8988T (cell line): Measurements from ENCODE around the gene KRTAP5-9.
A peak's percentile ranks its signal among the peaks of the same experiment; 100 is the strongest.
"Not testable (repeated sequence)": the region's sequence is repeated elsewhere in the genome, so short reads cannot be mapped to it uniquely, and the experiment has no call there.

ENCODE experiments used
- DNase-seq: peaks from one replicate; pipeline ENCODE4 v3.0.0; 2011

KRTAP5-9 gene

GRCh38 chr11:71563406-71563805 is 15.2 kb downstream of the KRTAP5-9 start:
- DNase-seq = peak; percentile 61

GRCh38 chr11:71564430-71564829 is 16.2 kb downstream of the KRTAP5-9 start:
- DNase-seq = no peak

GRCh38 chr11:71565263-71565662 is 17.0 kb downstream of the KRTAP5-9 start, which contains the start of gene KRTAP5-10:
KRTAP5-10 (plus strand) TSS chr11:71565563; CDS start chr11:71565588, 25 bp downstream.
- DNase-seq = no peak

- no peak for DNase-seq
Observed at GRCh38 chr11:71566081-71566620, 17.9 kb downstream of the KRTAP5-9 start.

- DNase-seq = not testable (repeated sequence)
Observed at GRCh38 chr11:71566626-71567599, 18.7 kb downstream of the KRTAP5-9 start.

- not testable (repeated sequence) for DNase-seq
Observed at GRCh38 chr11:71567633-71568032, 19.4 kb downstream of the KRTAP5-9 start.

- DNase-seq = no peak
Observed at GRCh38 chr11:71568704-71569349, 20.6 kb downstream of the KRTAP5-9 start.

- DNase-seq = not testable (repeated sequence)
Observed at GRCh38 chr11:71571101-71571850, 23.1 kb downstream of the KRTAP5-9 start.

GRCh38 chr11:71572811-71573210 is 24.6 kb downstream of the KRTAP5-9 start:
- no peak for DNase-seq

GRCh38 chr11:71574418-71574817 is 26.2 kb downstream of the KRTAP5-9 start:
- DNase-seq = no peak

- no peak for DNase-seq
Observed at GRCh38 chr11:71575723-71576424, 27.7 kb downstream of the KRTAP5-9 start.

GRCh38 chr11:71576688-71577465 is 28.7 kb downstream of the KRTAP5-9 start:
- not testable (repeated sequence) for DNase-seq

GRCh38 chr11:71577469-71578004 is 29.3 kb downstream of the KRTAP5-9 start:
- no peak for DNase-seq

- DNase-seq = not testable (repeated sequence)
Observed at GRCh38 chr11:71579513-71579912, 31.3 kb downstream of the KRTAP5-9 start.

GRCh38 chr11:71580057-71581003 is 32.1 kb downstream of the KRTAP5-9 start:
- DNase-seq = peak; percentile 55

GRCh38 chr11:71581826-71582225 is 33.6 kb downstream of the KRTAP5-9 start:
- DNase-seq = no peak

GRCh38 chr11:71582309-71582895 is 34.2 kb downstream of the KRTAP5-9 start, which contains the start of gene KRTAP5-11:
KRTAP5-11 (minus strand) TSS chr11:71582875; CDS start chr11:71582837, 38 bp downstream.
- DNase-seq = no peak

- DNase-seq = not testable (repeated sequence)
Observed at GRCh38 chr11:71582969-71583368, 34.7 kb downstream of the KRTAP5-9 start.

- not testable (repeated sequence) for DNase-seq
Observed at GRCh38 chr11:71585673-71586072, 37.5 kb downstream of the KRTAP5-9 start.
